OCI-LY7 (cell line): ENCODE data around the gene ITGA8.

Source experiments
- CTCF ChIP-seq: fragments of 200-600 bp; sonication (generic); conservative IDR thresholded peaks from 2 replicates; pipeline ENCODE4 v1.5.1; 2014; ENCODE audit warnings: mild to moderate bottlenecking, antibody characterized with exemption, low read length, moderate library complexity, mixed read lengths
- EZH2phosphoT487 ChIP-seq: fragments of 200-600 bp; sonication (generic); IDR thresholded peaks from 2 replicates; pipeline ENCODE4 v1.6.1; 2018; ENCODE audit warnings: low read depth, borderline replicate concordance, mild to moderate bottlenecking, mixed run types, antibody characterized with exemption, low read length, moderate library complexity, mixed read lengths

DNA sequence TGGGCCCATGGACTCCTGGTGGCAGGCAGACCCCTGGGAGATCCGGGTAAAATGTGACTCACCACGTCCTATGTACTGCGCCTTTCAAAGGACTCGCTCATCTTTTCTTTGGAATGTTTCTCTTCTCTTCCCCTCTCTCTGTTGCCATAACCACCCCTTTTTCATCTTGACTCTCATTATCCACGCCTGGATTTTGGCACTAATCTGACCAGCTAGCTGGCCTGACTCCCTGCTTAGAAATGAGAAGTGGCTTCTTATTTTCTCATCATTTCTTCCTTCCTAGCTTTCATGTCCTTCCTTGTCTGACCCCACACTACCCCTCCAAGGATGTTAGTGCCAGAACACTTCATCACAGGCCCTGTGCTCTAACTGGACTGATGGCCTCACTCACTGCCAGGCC lies 250.6 kb downstream of the ITGA8 start:
- TF ChIP-seq CTCF (no peak), EZH2phosphoT487 (no peak)
